ENCODE results near the gene BMI1.

DNA sequence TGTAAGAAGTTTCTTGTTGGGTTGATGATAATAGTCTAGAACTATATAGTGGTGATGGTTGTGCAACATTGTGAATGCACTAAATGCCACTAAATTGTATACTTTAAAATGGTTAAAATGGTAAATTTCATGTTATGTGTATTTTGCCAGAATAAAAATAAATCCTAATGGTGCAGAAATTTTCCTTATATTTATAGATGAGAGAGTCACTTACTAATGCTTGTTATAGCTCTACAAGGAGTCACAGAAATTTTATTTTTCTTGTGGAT is 45.5 kb downstream of the BMI1 start:
- TF ChIP-seq, protein P1, sequence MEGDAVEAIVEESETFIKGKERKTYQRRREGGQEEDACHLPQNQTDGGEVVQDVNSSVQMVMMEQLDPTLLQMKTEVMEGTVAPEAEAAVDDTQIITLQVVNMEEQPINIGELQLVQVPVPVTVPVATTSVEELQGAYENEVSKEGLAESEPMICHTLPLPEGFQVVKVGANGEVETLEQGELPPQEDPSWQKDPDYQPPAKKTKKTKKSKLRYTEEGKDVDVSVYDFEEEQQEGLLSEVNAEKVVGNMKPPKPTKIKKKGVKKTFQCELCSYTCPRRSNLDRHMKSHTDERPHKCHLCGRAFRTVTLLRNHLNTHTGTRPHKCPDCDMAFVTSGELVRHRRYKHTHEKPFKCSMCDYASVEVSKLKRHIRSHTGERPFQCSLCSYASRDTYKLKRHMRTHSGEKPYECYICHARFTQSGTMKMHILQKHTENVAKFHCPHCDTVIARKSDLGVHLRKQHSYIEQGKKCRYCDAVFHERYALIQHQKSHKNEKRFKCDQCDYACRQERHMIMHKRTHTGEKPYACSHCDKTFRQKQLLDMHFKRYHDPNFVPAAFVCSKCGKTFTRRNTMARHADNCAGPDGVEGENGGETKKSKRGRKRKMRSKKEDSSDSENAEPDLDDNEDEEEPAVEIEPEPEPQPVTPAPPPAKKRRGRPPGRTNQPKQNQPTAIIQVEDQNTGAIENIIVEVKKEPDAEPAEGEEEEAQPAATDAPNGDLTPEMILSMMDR (IDR thresholded peaks at IDR 0.05) = no peak
- no peak for TF ChIP-seq POLR2A (IDR thresholded peaks at IDR 0.05)
